ENCODE measurements around the gene MED29. TPM values are rescaled to one million over a fixed set of nuclear protein-coding genes. Genes with fewer than 3 reads are reported as not detected.

MED29 gene
- total and polyA plus RNA-seq, 2 of the 13 experiments (the other 11 are each of a cell fraction or from before 2014, with no cell fraction given): 14.0 to 19.7 TPM

- TF ChIP-seq ARNT2 (CRISPR knock-in tag; IDR thresholded peaks at IDR 0.05; ENCODE audit: low read depth): peak; percentile 58
- TF ChIP-seq YEATS2 (CRISPR knock-in tag; IDR thresholded peaks at IDR 0.05; ENCODE audit: borderline replicate concordance): peak; percentile 90
- TF ChIP-seq ATF2 (CRISPR knock-in tag; IDR thresholded peaks at IDR 0.05): no peak
- peak; percentile 36 for TF ChIP-seq RFX5 (IDR thresholded peaks at IDR 0.05; ENCODE audit: low read depth, low read length)
- TF ChIP-seq ZNF644 (CRISPR knock-in tag; IDR thresholded peaks at IDR 0.05; ENCODE audit: low read depth): no peak
- no peak for TF ChIP-seq ZNF101 (CRISPR knock-in tag; IDR thresholded peaks at IDR 0.05; ENCODE audit: borderline replicate concordance, low read depth)
- peak; percentile 87; the same call in 1 of the 2 replicates for TF ChIP-seq MAZ (IDR thresholded peaks at IDR 0.05; ENCODE audit: borderline replicate concordance, low read depth, low read length)
- peak; percentile 55 for TF ChIP-seq MAZ (CRISPR knock-in tag; IDR thresholded peaks at IDR 0.05; ENCODE audit: low read depth)
- TF ChIP-seq CERS6 (CRISPR knock-in tag; IDR thresholded peaks at IDR 0.05): no peak
- TF ChIP-seq TFDP1 (CRISPR knock-in tag; IDR thresholded peaks at IDR 0.05; ENCODE audit: borderline replicate concordance): peak; percentile 15; the same call in 1 of the 2 replicates
- TF ChIP-seq FOXO4 (CRISPR knock-in tag; conservative IDR thresholded peaks at IDR 0.05): no peak
- no peak; the same call in 1 of the 2 replicates for TF ChIP-seq ZNF777 (CRISPR knock-in tag; IDR thresholded peaks at IDR 0.05)
- no peak for TF ChIP-seq RBM39 (IDR thresholded peaks at IDR 0.05; ENCODE audit: low read depth, low read length, poor library complexity, severe bottlenecking)
- peak; percentile 88 for TF ChIP-seq KAT8 (CRISPR knock-in tag; IDR thresholded peaks at IDR 0.05)
- TF ChIP-seq MEF2D (CRISPR knock-in tag; IDR thresholded peaks at IDR 0.05): peak; percentile 63; the same call in 1 of the 2 replicates
- TF ChIP-seq ZNF460 (CRISPR knock-in tag; IDR thresholded peaks at IDR 0.05; ENCODE audit: borderline replicate concordance): 0 out of 2 replicates have a peak, but pooled peaks have one; percentile 25
- no peak for TF ChIP-seq ESRRA (CRISPR knock-in tag; IDR thresholded peaks at IDR 0.05; ENCODE audit: low read depth)
- TF ChIP-seq ZNF224 (CRISPR knock-in tag; IDR thresholded peaks at IDR 0.05): no peak
- no peak for TF ChIP-seq ZNF790 (CRISPR knock-in tag; IDR thresholded peaks at IDR 0.05; ENCODE audit: borderline replicate concordance)
- TF ChIP-seq NR2F2 (IDR thresholded peaks at IDR 0.05; ENCODE audit: borderline replicate concordance, low read depth): no peak
- TF ChIP-seq HBP1 (CRISPR knock-in tag; IDR thresholded peaks at IDR 0.05; ENCODE audit: low read depth): peak; percentile 81; the same call in 1 of the 2 replicates
These were observed 49.2 kb upstream of the MED29 start, which contains the start of gene SAMD4B (continued) for GRCh38 chr19:39341719-39342604.

Data from HepG2 (cell line).